Heart left ventricle (tissue), 13 donors: ENCODE data around the gene PGS1.

Experiments used
- CTCF ChIP-seq, 12 donors: fragments of 200-600 bp; sonication (generic) in 4 of 12; IDR thresholded peaks; one replicate each; pipeline versions ENCODE4 v1.5.0 to v1.8.0; 2018 to 2022; ENCODE audit warnings: antibody characterized with exemption in 12 of 12, mild to moderate bottlenecking in 5 of 12
- POLR2A ChIP-seq, 2 donors: fragments of 450-650 bp; IDR thresholded peaks; one replicate each; pipeline ENCODE4 v1.6.1; 2017; ENCODE audit warnings: antibody characterized with exemption in 2 of 2, mild to moderate bottlenecking in 2 of 2, moderate library complexity in 2 of 2
- donor health status: ischemic (EF 13 %, LVEDD 7.1; RV severe dilation, severe dysfunction).
- donor health status: DM: no; HTN: yes; CAD: no.
- donor health status: DM: no; HTN: no; CAD: no.
- donor health status: ischemic (EF 25% LVEDD 6.9; RV normal size, moderate dysfunction).
- donor health status: ischemic (EF 25% LVEDD 5.7; RV mildly dilated, moderate dysfunction).
- donor health status: ischemic (EF 35%, LVEDD 5.7; RV mildly dilated, moderate dysfunction).
- donor health status: nonischemic (EF 11% LVEDD 7.7; RV severe dilation, severe dysfunction).
- donor health status: DM: yes; HTN: yes; CAD: no.
- donor health status: PGD.
- donor health status: ischemic (EF 29% LVEDD 5.4; RV normal size, mild dysfunction).
- donor health status: nonischemic (EF 23%, LVEDD 6.1; RV moderate dilation, normal function).

GRCh38 chr17:78338486-78339259, 39.8 kb upstream of the PGS1 start:
- TF ChIP-seq POLR2A (IDR thresholded peaks at IDR 0.05), result no peak
- no peak for TF ChIP-seq CTCF (IDR thresholded peaks at IDR 0.05)
